Stimulated activated CD4-positive, alpha-beta T cell treated with anti-CD3 and anti-CD28 coated beads, Interleukin-1b, Interleukin-23, amount 100 ng/mL, for 24 hours (primary cell): ENCODE data around the gene HTR6.

ENCODE experiments used
- DNase-seq, 4 experiments: peaks; one replicate each; pipeline ENCODE4 v3.0.0-alpha.2; 2020; ENCODE audit warnings: low read depth in 4 of 4, low spot score in 1 of 4

Gene HTR6

GRCh38 chr1:19687414-19687813 lies 22.7 kb downstream of the HTR6 start:
- DNase-seq, result no peak

GRCh38 chr1:19688041-19688842 lies 23.6 kb downstream of the HTR6 start:
- no peak for DNase-seq

GRCh38 chr1:19689085-19689757 lies 24.5 kb downstream of the HTR6 start:
- no peak for DNase-seq

GRCh38 chr1:19689856-19690255 lies 25.2 kb downstream of the HTR6 start:
- no peak for DNase-seq

GRCh38 chr1:19690342-19690741 lies 25.7 kb downstream of the HTR6 start:
- DNase-seq, result no peak

- DNase-seq, result no peak
These were observed 29.6 kb downstream of the HTR6 start for GRCh38 chr1:19694298-19694697.

GRCh38 chr1:19695772-19696171 lies 31.1 kb downstream of the HTR6 start:
- no peak for DNase-seq

- no peak for DNase-seq
These were observed 32.1 kb downstream of the HTR6 start for GRCh38 chr1:19696820-19697219.

- no peak for DNase-seq
These were observed 33.5 kb downstream of the HTR6 start for GRCh38 chr1:19698181-19698580.

GRCh38 chr1:19700079-19700777 lies 35.6 kb downstream of the HTR6 start:
- DNase-seq, result no peak

- no peak for DNase-seq
These were observed 38.6 kb downstream of the HTR6 start for GRCh38 chr1:19703280-19703679.

GRCh38 chr1:19704247-19705113 lies 39.8 kb downstream of the HTR6 start:
- peak in 3 of 4 experiments; percentile 34 to 40 (median 38) for DNase-seq

GRCh38 chr1:19705464-19705863 lies 40.8 kb downstream of the HTR6 start:
- DNase-seq, result no peak

GRCh38 chr1:19706136-19706535 lies 41.5 kb downstream of the HTR6 start:
- DNase-seq, result no peak

- DNase-seq, result no peak
These were observed 44.0 kb downstream of the HTR6 start for GRCh38 chr1:19708567-19709110.

- DNase-seq, result no peak
These were observed 44.7 kb downstream of the HTR6 start for GRCh38 chr1:19709260-19709793.

GRCh38 chr1:19710825-19711611 lies 46.3 kb downstream of the HTR6 start:
- peak in 2 of 4 experiments; percentile 9 to 34 for DNase-seq

GRCh38 chr1:19712928-19713327 lies 48.3 kb downstream of the HTR6 start:
- no peak for DNase-seq

GRCh38 chr1:19715334-19716203 lies 50.9 kb downstream of the HTR6 start:
- peak; percentile 67 to 89 (median 82) for DNase-seq
